Right cardiac atrium (tissue), 5 donors: Measurements from ENCODE around the gene PTN. TPM values are rescaled to one million over a fixed set of nuclear protein-coding genes. Genes with fewer than 3 reads are reported as not detected.

Source experiments
- ATAC-seq, 2 donors: fragments of 200-7000 bp; cut with Tn5 transposase; one replicate each; pipeline versions ENCODE4 v1.8.0 to v1.9.1; 2020; ENCODE audit warnings: moderate library complexity in 2 of 2, mild to moderate bottlenecking in 1 of 2
- DNase-seq, 3 donors: peaks; one replicate each; pipeline ENCODE4 v3.0.0-alpha.2; 2020
- H3K27ac ChIP-seq: one replicate; pipeline ENCODE4 v1.5.1; 2013; ENCODE audit warnings: mild to moderate bottlenecking, low read length, control low read depth, moderate library complexity
- H3K27me3 ChIP-seq: one replicate; pipeline ENCODE4 v1.6.1; 2013; ENCODE audit not compliant: control insufficient read depth, insufficient read depth
- H3K4me1 ChIP-seq: one replicate; pipeline ENCODE4 v1.6.1; 2013; ENCODE audit warnings: low read length; ENCODE audit not compliant: control insufficient read depth, insufficient read depth
- H3K4me3 ChIP-seq: one replicate; pipeline ENCODE4 v1.5.1; 2013; ENCODE audit warnings: low read length, control low read depth
- H3K9me3 ChIP-seq: one replicate; pipeline ENCODE4 v1.6.1; 2013; ENCODE audit warnings: low read length; ENCODE audit not compliant: control insufficient read depth
- WGBS: extraction: QIAGEN DNeasy Blood & Tissue Kit; methylation state at CpG from one replicate; pipeline ENCODE4 v1.1.7; 2013; 5-methylcytosine and 5-hydroxymethylcytosine counted together
- intact Hi-C, 4 donors: fragments of 100-400 bp; cut with DNase I; formaldehyde crosslinking; loops; one replicate each; pipeline versions ENCODE4 v1.11.0 to v1.14.0; 2022 to 2023
- polyA plus RNA-seq: library from polyadenylated mRNA; stranded (reverse); fragments of 200-250 nt; gene quantifications from one replicate; pipeline ENCODE4 v1.2.3, GENCODE V29; 2013
- total RNA-seq, 4 donors: library from RNA; stranded (reverse); fragmentation: NEBNext Ultra II Directional; extraction: Animal tissue kit (Norgen Biotek cat#: 25700); gene quantifications; one replicate each; pipeline ENCODE4 v1.2.1, GENCODE V29; 2021
- donor health status: healthy with polysubstance abuse.
- donor health status: DM: no; HTN: yes; CAD: no.
- donor health status: DM: no; HTN: no; CAD: no.
- donor health status: DM: no; HTN: yes; CAD: no; lungs with severe emphysema.
- donor health status: DM: yes; HTN: yes; CAD: no.

Gene PTN
- total and polyA plus RNA-seq, 5 donors = 9.6 to 51.0 (median 19.7) TPM

GRCh38 chr7:137354396-137354795, 10.9 kb upstream of the PTN start:
- ATAC-seq (peak in 1 of 2 donors; percentile 38), DNase-seq (peak; percentile 29 to 75 (median 33))
- intact Hi-C loops = no loop called here
- Histone ChIP-seq H3K4me3 (no peak overlapping the region), H3K4me1 (no peaks in the 10 kb centered on the region), H3K27ac (no peak overlapping the region), H3K9me3 (no peaks in the 10 kb centered on the region), H3K27me3 (no peaks in the 10 kb centered on the region)
- WGBS = 38% methylated on average over 5 of the region's 5 CpGs

- DNase-seq (no peak), ATAC-seq (no peak)
- H3K4me1 ChIP-seq = no peaks in the 10 kb centered on the region
- H3K27me3 ChIP-seq = no peaks in the 10 kb centered on the region
- intact Hi-C loops = no loop called here
- H3K4me3 ChIP-seq = no peak overlapping the region
- no peaks in the 10 kb centered on the region for H3K9me3 ChIP-seq
- WGBS = 65% methylated on average over 2 of the region's 2 CpGs
- H3K27ac ChIP-seq = no peak overlapping the region
Measured at GRCh38 chr7:137351941-137352340, 8.4 kb upstream of the PTN start.

GRCh38 chr7:137345799-137346449, 2.4 kb upstream of the PTN start:
- ATAC-seq (no peak), DNase-seq (no peak)
- H3K9me3 ChIP-seq = no peaks in the 10 kb centered on the region
- H3K4me1 ChIP-seq = no peaks in the 10 kb centered on the region
- H3K27ac ChIP-seq = no peak overlapping the region
- intact Hi-C loops = no loop called here
- H3K27me3 ChIP-seq = no peaks in the 10 kb centered on the region
- H3K4me3 ChIP-seq = no peak overlapping the region
- 72% methylated on average over 6 of the region's 6 CpGs for WGBS

GRCh38 chr7:137342828-137343261, 688 bp downstream of the PTN start:
- ATAC-seq (peak; percentile 34 to 42), DNase-seq (no peak)
- WGBS = 15% methylated on average over 5 of the region's 5 CpGs
- Histone ChIP-seq H3K27ac (no peak overlapping the region), H3K27me3 (no peaks in the 10 kb centered on the region), H3K4me1 (no peaks in the 10 kb centered on the region), H3K4me3 (peak overlapping the region; percentile 40), H3K9me3 (no peaks in the 10 kb centered on the region)
- intact Hi-C loops = no loop called here

- no peaks in the 10 kb centered on the region for H3K9me3 ChIP-seq
- intact Hi-C loops = no loop called here
- no peak for DNase-seq
- no peak overlapping the region for H3K27ac ChIP-seq
- H3K4me3 ChIP-seq = peak overlapping the region; percentile 48
- H3K27me3 ChIP-seq = no peaks in the 10 kb centered on the region
- H3K4me1 ChIP-seq = no peaks in the 10 kb centered on the region
- ATAC-seq = peak in 1 of 2 donors; percentile 43
- WGBS = 67% methylated on average over 3 of the region's 3 CpGs
Measured at GRCh38 chr7:137342265-137342664, 1.3 kb downstream of the PTN start.

GRCh38 chr7:137337902-137338301, 5.6 kb downstream of the PTN start:
- Histone ChIP-seq H3K27ac (no peak overlapping the region), H3K4me3 (no peak overlapping the region), H3K4me1 (peaks cover 1% of the 10 kb centered on the region), H3K9me3 (no peaks in the 10 kb centered on the region), H3K27me3 (no peaks in the 10 kb centered on the region)
- DNase-seq = no peak
- 71% methylated on average over 2 of the region's 2 CpGs for WGBS
- ATAC-seq = no peak
- intact Hi-C loops = no loop called here

GRCh38 chr7:137335814-137336213, 7.7 kb downstream of the PTN start:
- intact Hi-C loops = no loop called here
- no peak overlapping the region for H3K4me3 ChIP-seq
- WGBS = 93% methylated on average over 4 of the region's 4 CpGs
- DNase-seq = no peak
- no peak overlapping the region for H3K27ac ChIP-seq
- no peak for ATAC-seq
- H3K9me3 ChIP-seq = no peaks in the 10 kb centered on the region
- no peaks in the 10 kb centered on the region for H3K27me3 ChIP-seq
- peaks cover 1% of the 10 kb centered on the region for H3K4me1 ChIP-seq

GRCh38 chr7:137331378-137331777, 12.2 kb downstream of the PTN start:
- no peaks in the 10 kb centered on the region for H3K27me3 ChIP-seq
- no peak for ATAC-seq
- no peaks in the 10 kb centered on the region for H3K9me3 ChIP-seq
- DNase-seq = no peak
- no peak overlapping the region for H3K27ac ChIP-seq
- H3K4me3 ChIP-seq = no peak overlapping the region
- 67% methylated on average over 8 of the region's 8 CpGs for WGBS
- intact Hi-C loops = no loop called here
- peaks cover 4% of the 10 kb centered on the region for H3K4me1 ChIP-seq

- H3K9me3 ChIP-seq = no peaks in the 10 kb centered on the region
- peaks cover 2% of the 10 kb centered on the region for H3K4me1 ChIP-seq
- intact Hi-C loops = no loop called here
- H3K27me3 ChIP-seq = no peaks in the 10 kb centered on the region
- H3K4me3 ChIP-seq = no peak overlapping the region
- ATAC-seq (peak; percentile 45 to 54), DNase-seq (no peak)
- H3K27ac ChIP-seq = no peak overlapping the region
- 91% methylated on average over 1 of the region's 1 CpG for WGBS
Measured at GRCh38 chr7:137329411-137329810, 14.1 kb downstream of the PTN start.

- H3K27me3 ChIP-seq = no peaks in the 10 kb centered on the region
- no peak for ATAC-seq
- 47% methylated on average over 5 of the region's 5 CpGs for WGBS
- intact Hi-C loops = no loop called here
- H3K9me3 ChIP-seq = no peaks in the 10 kb centered on the region
- no peak overlapping the region for H3K4me3 ChIP-seq
- DNase-seq = peak in 1 of 3 donors; percentile 57
- peaks cover 2% of the 10 kb centered on the region for H3K4me1 ChIP-seq
- H3K27ac ChIP-seq = no peak overlapping the region
Measured at GRCh38 chr7:137328373-137329120, 15.0 kb downstream of the PTN start.

- Histone ChIP-seq H3K4me3 (no peak overlapping the region), H3K27ac (no peak overlapping the region), H3K27me3 (no peaks in the 10 kb centered on the region), H3K4me1 (peaks cover 2% of the 10 kb centered on the region), H3K9me3 (no peaks in the 10 kb centered on the region)
- intact Hi-C loops = no loop called here
- DNase-seq (no peak), ATAC-seq (no peak)
- 56% methylated on average over 2 of the region's 2 CpGs for WGBS
Measured at GRCh38 chr7:137325927-137326326, 17.6 kb downstream of the PTN start.
